ENCODE data around the gene MAP3K13. TPM values are rescaled to one million over a fixed set of nuclear protein-coding genes. Genes with fewer than 3 reads are reported as not detected.

MAP3K13 gene
- total RNA-seq, 1 experiment from 2014 or later = 21.0 TPM

GRCh38 chr3:185528532-185528931 is 165.6 kb downstream of the MAP3K13 start:
- Histone ChIP-seq H3K4me3 (replicated peaks in 1 of 2; ENCODE audit: low read depth in 1 of 2, low read length in 2 of 2) (no peak overlapping the region), H3K9ac (ENCODE audit: low read length) (no peak overlapping the region), H3K36me3 (ENCODE audit: control insufficient read depth in 1 of 2, insufficient read depth in 2 of 2, low read length in 2 of 2) (no peaks in the 10 kb centered on the region), H3K27me3 (ENCODE audit: insufficient read depth, low read length) (no peaks in the 10 kb centered on the region), H2AFZ (ENCODE audit: low read depth, low read length, poor library complexity, severe bottlenecking) (no peak overlapping the region), H3K27ac (ENCODE audit: low read depth, low read length) (no peak overlapping the region), H3K4me2 (ENCODE audit: low read length) (peak overlapping the region; percentile 77), H3K9me3 (ENCODE audit: control insufficient read depth in 1 of 2, insufficient read depth in 1 of 2, low read depth in 1 of 2, low read length in 2 of 2) (no peaks in the 10 kb centered on the region), H3K4me1 (ENCODE audit: control insufficient read depth in 1 of 2, insufficient read depth in 2 of 2, low read length in 2 of 2) (peaks cover 23% of the 10 kb centered on the region in 2 experiments), H4K20me1 (ENCODE audit: insufficient read depth) (no peaks in the 10 kb centered on the region), H3K79me2 (ENCODE audit: insufficient read depth, low read length) (no peaks in the 10 kb centered on the region), H3K9me2 (ENCODE audit: insufficient read depth) (no peaks in the 10 kb centered on the region)
- TF ChIP-seq CEBPB (IDR thresholded peaks at IDR 0.05; ENCODE audit: low read depth) (0 out of 2 replicates have a peak, but pooled peaks have one; percentile 18), CBX3 (IDR thresholded peaks at IDR 0.05; ENCODE audit: low read depth) (no peak)
- ChIA-PET RAD21 (ENCODE audit: low non-redundant PET in 1 of 2, low total read pairs in 2 of 2, uncharacterized antibody in 2 of 2, unreplicated experiment in 2 of 2) (no interaction called here), POLR2A (interaction anchor here (0.7 to 1.7 kb wide), 3 partner anchors 18 to 31 kb away, joined by 3 to 4 read pairs (median 4); partner anchors contain the start of gene TMEM41A), CTCF (interaction anchor here (1.5 to 2.8 kb wide), 2 partner anchors 30 to 47 kb away, joined by 3 to 13 read pairs; no protein-coding TSS in a partner anchor)
- intact Hi-C loops (cut with micrococcal nuclease) = no loop called here
- DNase-seq (ENCODE audit: low read depth, low spot score) (no peak), ATAC-seq (no peak)
- BruUV-seq (replicated peaks) = no TSS peak

- Histone ChIP-seq H2AFZ (ENCODE audit: low read depth, low read length, poor library complexity, severe bottlenecking) (no peak overlapping the region), H4K20me1 (ENCODE audit: insufficient read depth) (no peaks in the 10 kb centered on the region), H3K9ac (ENCODE audit: low read length) (no peak overlapping the region), H3K27ac (ENCODE audit: low read depth, low read length) (no peak overlapping the region), H3K4me1 (ENCODE audit: control insufficient read depth in 1 of 2, insufficient read depth in 2 of 2, low read length in 2 of 2) (peaks cover 23 to 26% of the 10 kb centered on the region in 2 experiments), H3K27me3 (ENCODE audit: insufficient read depth, low read length) (no peaks in the 10 kb centered on the region), H3K79me2 (ENCODE audit: insufficient read depth, low read length) (no peaks in the 10 kb centered on the region), H3K4me2 (ENCODE audit: low read length) (no peak overlapping the region), H3K36me3 (ENCODE audit: control insufficient read depth in 1 of 2, insufficient read depth in 2 of 2, low read length in 2 of 2) (no peaks in the 10 kb centered on the region), H3K9me2 (ENCODE audit: insufficient read depth) (no peaks in the 10 kb centered on the region), H3K4me3 (replicated peaks in 1 of 2; ENCODE audit: low read depth in 1 of 2, low read length in 2 of 2) (no peak overlapping the region), H3K9me3 (ENCODE audit: control insufficient read depth in 1 of 2, insufficient read depth in 1 of 2, low read depth in 1 of 2, low read length in 2 of 2) (no peaks in the 10 kb centered on the region)
- BruUV-seq (replicated peaks) = no TSS peak
- intact Hi-C loops (cut with micrococcal nuclease) = no loop called here
- DNase-seq (ENCODE audit: low read depth, low spot score) (no peak), ATAC-seq (no peak)
- ChIA-PET CTCF (no interaction called here), RAD21 (ENCODE audit: low non-redundant PET in 1 of 2, low total read pairs in 2 of 2, uncharacterized antibody in 2 of 2, unreplicated experiment in 2 of 2) (no interaction called here), POLR2A (no interaction called here)
- TF ChIP-seq YY1 (IDR thresholded peaks at IDR 0.05; ENCODE audit: extremely low read depth, insufficient replicate concordance, low read depth, low read length) (no peak), CTCF (IDR thresholded peaks at IDR 0.05 in 2 of 3, conservative IDR thresholded peaks at IDR 0.05 in 1 of 3; ENCODE audit: borderline replicate concordance in 1 of 3, insufficient read depth in 1 of 3, low read depth in 2 of 3, low read length in 2 of 3) (no peak), EGR1 (IDR thresholded peaks at IDR 0.05; ENCODE audit: low read depth) (no peak), ELF1 (IDR thresholded peaks at IDR 0.05; ENCODE audit: borderline replicate concordance, low read depth) (no peak), ZBTB33 (IDR thresholded peaks at IDR 0.05; ENCODE audit: extremely low read depth, insufficient replicate concordance, low read length) (no peak), ZNF274 (IDR thresholded peaks at IDR 0.05; ENCODE audit: low read depth, low read length) (no peak), SRF (IDR thresholded peaks at IDR 0.05; ENCODE audit: low read depth) (no peak)
Observed at GRCh38 chr3:185530856-185531255, 167.9 kb downstream of the MAP3K13 start.

Data from HCT116 (cell line).